ENCODE data around the gene TNMD. TPM values are rescaled to one million over a fixed set of nuclear protein-coding genes. Genes with fewer than 3 reads are reported as not detected.
"Not testable (repeated sequence)": the region's sequence is repeated elsewhere in the genome, so short reads cannot be mapped to it uniquely, and the experiment has no call there.

The TNMD gene
- total RNA-seq, result 1.5 to 1.9 TPM in 2 of 3 replicates, not detected in the other
- long read RNA-seq, result 0 reads

DNA sequence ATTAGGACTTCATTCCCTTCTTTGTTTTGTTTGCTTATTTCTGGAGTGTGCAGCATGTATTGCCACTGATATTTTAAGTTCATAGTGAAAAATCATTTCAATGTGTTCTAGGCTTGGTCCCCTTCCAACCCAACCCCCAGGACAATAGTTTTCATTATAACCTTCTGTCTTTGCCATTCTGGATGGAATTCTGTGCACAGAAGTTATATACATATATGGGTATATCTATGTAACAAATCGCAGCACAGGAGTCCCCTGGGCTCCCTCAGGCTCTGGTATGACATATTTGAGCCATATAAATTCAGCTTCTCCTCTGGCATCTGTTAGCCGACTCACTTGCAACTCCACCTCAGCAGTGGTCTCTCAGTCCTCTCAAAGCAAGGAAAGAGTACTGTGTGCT, at the start of gene TNMD:
TSS of gene TNMD (plus strand) at position 326 of the 400 bp plus-strand sequence. CDS start 83 bp downstream, outside the sequence.
- H3K4me1 Mint-ChIP-seq (ENCODE audit: low read depth), result no peaks in the 10 kb centered on the region
- no peak within 1 kb of the TSS for H3K27ac Mint-ChIP-seq (ENCODE audit: unreplicated experiment)
- TF ChIP-seq, protein P1, sequence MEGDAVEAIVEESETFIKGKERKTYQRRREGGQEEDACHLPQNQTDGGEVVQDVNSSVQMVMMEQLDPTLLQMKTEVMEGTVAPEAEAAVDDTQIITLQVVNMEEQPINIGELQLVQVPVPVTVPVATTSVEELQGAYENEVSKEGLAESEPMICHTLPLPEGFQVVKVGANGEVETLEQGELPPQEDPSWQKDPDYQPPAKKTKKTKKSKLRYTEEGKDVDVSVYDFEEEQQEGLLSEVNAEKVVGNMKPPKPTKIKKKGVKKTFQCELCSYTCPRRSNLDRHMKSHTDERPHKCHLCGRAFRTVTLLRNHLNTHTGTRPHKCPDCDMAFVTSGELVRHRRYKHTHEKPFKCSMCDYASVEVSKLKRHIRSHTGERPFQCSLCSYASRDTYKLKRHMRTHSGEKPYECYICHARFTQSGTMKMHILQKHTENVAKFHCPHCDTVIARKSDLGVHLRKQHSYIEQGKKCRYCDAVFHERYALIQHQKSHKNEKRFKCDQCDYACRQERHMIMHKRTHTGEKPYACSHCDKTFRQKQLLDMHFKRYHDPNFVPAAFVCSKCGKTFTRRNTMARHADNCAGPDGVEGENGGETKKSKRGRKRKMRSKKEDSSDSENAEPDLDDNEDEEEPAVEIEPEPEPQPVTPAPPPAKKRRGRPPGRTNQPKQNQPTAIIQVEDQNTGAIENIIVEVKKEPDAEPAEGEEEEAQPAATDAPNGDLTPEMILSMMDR (IDR thresholded peaks at IDR 0.05), result no peak
- peaks cover 37% of the 10 kb centered on the region for H3K27me3 Mint-ChIP-seq (ENCODE audit: low read depth)
- DNase-seq (ENCODE audit: low spot score), result no peak
- H3K9me3 Mint-ChIP-seq (ENCODE audit: low read depth), result no peaks in the 10 kb centered on the region
- H3K4me3 Mint-ChIP-seq (ENCODE audit: unreplicated experiment), result no peak within 1 kb of the TSS
- no peaks in the 10 kb centered on the region for H3K36me3 Mint-ChIP-seq (ENCODE audit: low read depth)

DNA sequence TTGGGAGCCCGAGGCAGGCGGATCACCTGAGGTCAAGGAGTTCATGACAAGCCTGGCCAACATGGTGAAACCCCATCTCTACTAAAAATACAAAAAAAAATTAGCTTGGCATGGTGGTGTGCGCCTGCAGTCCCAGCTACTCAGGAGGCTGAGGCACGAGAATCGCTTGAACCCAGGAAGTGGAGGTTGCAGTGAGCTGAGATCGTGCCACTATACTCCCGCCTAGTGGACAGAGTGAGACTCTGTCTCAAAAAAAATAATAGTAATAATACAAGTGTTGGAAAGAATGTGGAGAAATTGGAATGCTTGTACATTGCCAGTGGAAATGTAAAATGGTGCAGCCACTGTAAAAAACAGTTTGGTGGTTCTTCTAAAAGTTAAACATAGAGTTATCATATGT, 19.2 kb upstream of the TNMD start:
- TF ChIP-seq, protein P1 (IDR thresholded peaks at IDR 0.05), result peak; percentile 54
- DNase-seq (ENCODE audit: low spot score); H3K27me3 Mint-ChIP-seq (ENCODE audit: low read depth); H3K9me3 Mint-ChIP-seq (ENCODE audit: low read depth); H3K36me3 Mint-ChIP-seq (ENCODE audit: low read depth); H3K4me3 Mint-ChIP-seq (ENCODE audit: unreplicated experiment); H3K4me1 Mint-ChIP-seq (ENCODE audit: low read depth); H3K27ac Mint-ChIP-seq (ENCODE audit: unreplicated experiment): not testable (repeated sequence)

DNA sequence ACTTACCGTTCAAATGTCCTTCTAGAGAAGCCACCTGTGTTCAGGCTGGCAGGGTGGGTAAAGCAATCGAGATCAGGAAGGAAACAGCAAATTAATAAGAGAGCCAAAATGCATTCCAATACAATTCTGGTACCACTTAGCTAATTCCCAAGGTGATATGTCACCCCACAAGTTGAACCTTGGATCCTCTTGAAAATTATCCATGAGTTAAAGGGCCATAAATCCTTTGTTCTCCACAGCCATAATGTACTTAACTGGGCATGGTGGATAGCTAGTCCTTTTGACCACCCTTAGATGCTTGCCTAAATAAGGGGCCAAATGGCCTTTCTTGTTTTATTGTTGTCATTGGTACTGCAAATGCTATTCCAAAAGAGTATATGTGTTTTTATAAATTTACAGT, 2.0 kb downstream of the TNMD start:
- Mint-ChIP-seq H3K4me3 (ENCODE audit: unreplicated experiment) (no peak overlapping the region), H3K4me1 (ENCODE audit: low read depth) (no peaks in the 10 kb centered on the region), H3K27ac (ENCODE audit: unreplicated experiment) (no peak overlapping the region), H3K9me3 (ENCODE audit: low read depth) (no peaks in the 10 kb centered on the region), H3K36me3 (ENCODE audit: low read depth) (no peaks in the 10 kb centered on the region), H3K27me3 (ENCODE audit: low read depth) (peaks cover 37% of the 10 kb centered on the region)
- TF ChIP-seq, protein P1 (IDR thresholded peaks at IDR 0.05), result no peak
- no peak for DNase-seq (ENCODE audit: low spot score)

DNA sequence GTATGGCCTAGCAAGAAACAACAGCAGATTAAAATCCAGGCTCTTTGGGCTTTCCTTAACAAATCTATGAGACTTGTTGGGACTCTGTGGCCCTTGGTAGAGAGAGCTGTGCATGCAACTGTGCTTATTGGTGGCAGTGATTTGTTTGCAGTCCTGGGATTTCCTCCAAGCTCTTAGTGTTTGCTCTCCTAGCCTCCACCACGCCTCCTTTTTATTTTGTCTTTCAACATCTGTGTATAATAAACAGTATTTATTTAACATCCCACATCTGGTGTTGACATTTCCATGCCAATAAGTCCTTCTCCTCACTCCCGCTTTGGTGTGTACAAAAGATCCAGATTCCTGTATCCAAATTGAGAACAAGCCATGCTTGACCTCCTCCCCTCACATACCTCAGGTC, 3.1 kb downstream of the TNMD start:
- no peaks in the 10 kb centered on the region for H3K36me3 Mint-ChIP-seq (ENCODE audit: low read depth)
- no peak overlapping the region for H3K4me3 Mint-ChIP-seq (ENCODE audit: unreplicated experiment)
- TF ChIP-seq, protein P1 (IDR thresholded peaks at IDR 0.05), result no peak
- no peaks in the 10 kb centered on the region for H3K9me3 Mint-ChIP-seq (ENCODE audit: low read depth)
- H3K4me1 Mint-ChIP-seq (ENCODE audit: low read depth), result no peaks in the 10 kb centered on the region
- DNase-seq (ENCODE audit: low spot score), result no peak
- peaks cover 28% of the 10 kb centered on the region for H3K27me3 Mint-ChIP-seq (ENCODE audit: low read depth)
- no peak overlapping the region for H3K27ac Mint-ChIP-seq (ENCODE audit: unreplicated experiment)

DNA sequence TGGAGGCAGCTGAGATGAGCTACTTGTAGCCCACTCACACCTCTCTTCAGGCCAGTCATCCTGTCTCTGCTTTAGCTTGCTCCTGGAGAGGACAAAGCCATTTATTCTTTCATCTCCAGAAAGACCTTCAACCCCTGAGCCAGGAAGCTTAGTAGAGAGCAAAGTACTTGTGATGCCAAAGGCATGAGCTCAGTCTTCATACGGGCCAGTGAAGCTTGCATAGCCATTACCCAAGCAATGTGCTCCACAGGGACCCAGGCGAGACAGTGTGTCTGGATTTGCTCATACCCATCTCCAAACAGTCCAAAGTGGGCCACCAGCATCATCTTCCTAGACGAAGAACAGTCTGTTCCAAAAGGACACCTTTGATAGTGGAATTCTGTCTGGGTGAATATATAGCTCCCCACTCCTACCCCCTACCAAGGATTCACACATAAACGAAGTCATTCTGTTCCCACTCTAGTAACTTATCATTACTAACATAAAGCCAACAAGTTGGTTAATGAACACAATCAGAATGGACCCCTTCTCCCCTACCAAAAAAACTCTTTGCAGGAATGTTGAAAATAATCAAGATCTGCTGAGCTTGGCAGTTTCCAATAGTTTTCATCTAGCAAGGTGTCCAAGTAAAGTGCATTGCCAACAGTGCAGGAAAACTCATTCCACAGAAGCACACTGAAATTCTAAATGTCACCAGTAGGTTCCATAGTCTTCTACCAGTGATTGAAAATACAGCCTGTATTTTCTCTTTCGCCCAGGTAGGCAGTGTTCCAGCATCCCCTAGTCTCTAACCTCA, 6.7 kb downstream of the TNMD start:
- TF ChIP-seq, protein P1 (IDR thresholded peaks at IDR 0.05), result no peak
- Mint-ChIP-seq H3K27me3 (ENCODE audit: low read depth) (peaks cover 10% of the 10 kb centered on the region), H3K4me1 (ENCODE audit: low read depth) (no peaks in the 10 kb centered on the region), H3K27ac (ENCODE audit: unreplicated experiment) (no peak overlapping the region), H3K9me3 (ENCODE audit: low read depth) (no peaks in the 10 kb centered on the region), H3K4me3 (ENCODE audit: unreplicated experiment) (no peak overlapping the region), H3K36me3 (ENCODE audit: low read depth) (no peaks in the 10 kb centered on the region)
- DNase-seq (ENCODE audit: low spot score), result no peak
